Measurements from ENCODE around the gene SLC38A11. TPM values are rescaled to one million over a fixed set of nuclear protein-coding genes. Genes with fewer than 3 reads are reported as not detected.

The SLC38A11 gene
- total RNA-seq, 1 experiment from 2014 or later = not detected

- TF ChIP-seq ZBTB33 (IDR thresholded peaks at IDR 0.05; ENCODE audit: extremely low read depth, insufficient replicate concordance, low read length) = no peak
- TF ChIP-seq RAD21 (IDR thresholded peaks at IDR 0.05; ENCODE audit: low read depth) = no peak
- TF ChIP-seq POLR2A (IDR thresholded peaks at IDR 0.05; ENCODE audit: borderline replicate concordance, extremely low read depth, insufficient read depth, insufficient read length) = no peak
- TF ChIP-seq YY1 (IDR thresholded peaks at IDR 0.05; ENCODE audit: extremely low read depth, insufficient replicate concordance, low read depth, low read length) = no peak
- TF ChIP-seq SP1 (IDR thresholded peaks at IDR 0.05; ENCODE audit: low read depth) = no peak
- no peak for TF ChIP-seq CEBPB (IDR thresholded peaks at IDR 0.05; ENCODE audit: low read depth)
- no peak for TF ChIP-seq SRF (IDR thresholded peaks at IDR 0.05; ENCODE audit: low read depth)
- TF ChIP-seq EGR1 (IDR thresholded peaks at IDR 0.05; ENCODE audit: low read depth) = no peak
- TF ChIP-seq EZH2 (IDR thresholded peaks at IDR 0.05) = no peak
- no peak for TF ChIP-seq REST (IDR thresholded peaks at IDR 0.05; ENCODE audit: low read depth)
- TF ChIP-seq CBX3 (IDR thresholded peaks at IDR 0.05; ENCODE audit: low read depth) = no peak
- TF ChIP-seq EZH2phosphoT487 (IDR thresholded peaks at IDR 0.05; ENCODE audit: borderline replicate concordance) = no peak
- TF ChIP-seq TCF7L2 (IDR thresholded peaks at IDR 0.05; ENCODE audit: borderline replicate concordance, extremely low read depth, insufficient read depth, insufficient read length) = no peak
- no peak for TF ChIP-seq MAX (IDR thresholded peaks at IDR 0.05)
- TF ChIP-seq CTCF (IDR thresholded peaks at IDR 0.05 in 2 of 3, conservative IDR thresholded peaks at IDR 0.05 in 1 of 3; ENCODE audit: borderline replicate concordance in 1 of 3, insufficient read depth in 1 of 3, low read depth in 2 of 3, low read length in 2 of 3) = no peak
- POLR2A ChIA-PET = no interaction called here
- Histone ChIP-seq H3K4me3 (replicated peaks in 1 of 2; ENCODE audit: low read depth in 1 of 2, low read length in 2 of 2) (no peak overlapping the region), H3K9me3 (ENCODE audit: control insufficient read depth in 1 of 2, insufficient read depth in 1 of 2, low read depth in 1 of 2, low read length in 2 of 2) (no peaks in the 10 kb centered on the region), H3K4me1 (ENCODE audit: control insufficient read depth in 1 of 2, insufficient read depth in 2 of 2, low read length in 2 of 2) (peaks cover 0 to 7% of the 10 kb centered on the region in 2 experiments; a peak in 2 of 4 replicates), H3K9ac (ENCODE audit: low read length) (no peak overlapping the region), H3K9me2 (ENCODE audit: insufficient read depth) (no peaks in the 10 kb centered on the region), H3K27me3 (ENCODE audit: insufficient read depth, low read length) (no peaks in the 10 kb centered on the region), H3K4me2 (ENCODE audit: low read length) (no peak overlapping the region), H3K36me3 (ENCODE audit: control insufficient read depth in 1 of 2, insufficient read depth in 2 of 2, low read length in 2 of 2) (no peaks in the 10 kb centered on the region), H4K20me1 (ENCODE audit: insufficient read depth) (no peaks in the 10 kb centered on the region), H3K27ac (ENCODE audit: low read depth, low read length) (no peak overlapping the region), H3K79me2 (ENCODE audit: insufficient read depth, low read length) (no peaks in the 10 kb centered on the region), H2AFZ (ENCODE audit: low read depth, low read length, poor library complexity, severe bottlenecking) (no peak overlapping the region)
- no TSS peak for BruUV-seq (replicated peaks)
- ATAC-seq = no peak
- no peak for DNase-seq (ENCODE audit: low read depth, low spot score)
- CTCF ChIA-PET = no interaction called here
- RAD21 ChIA-PET (ENCODE audit: low non-redundant PET in 1 of 2, low total read pairs in 2 of 2, uncharacterized antibody in 2 of 2, unreplicated experiment in 2 of 2) = no interaction called here
- intact Hi-C loops (cut with micrococcal nuclease) = no loop called here
These were observed 39.8 kb downstream of the SLC38A11 start for GRCh38 chr2:164915566-164915965.

All from HCT116 (cell line).